Prostate gland (tissue), 2 donors: ENCODE results near the gene ZNF443.
A peak's percentile ranks its signal among the peaks of the same experiment; 100 is the strongest.

Experiments used
- CTCF ChIP-seq, 4 experiments: fragments of 200-600 bp in 2 of 4; fragments of 450-650 bp in 2 of 4; sonication (generic) in 2 of 4; IDR thresholded peaks; 1 replicate in 3 of 4; 2 replicates in 1 of 4; pipeline ENCODE4 v1.5.1; 2016 to 2019; ENCODE audit warnings: antibody characterized with exemption in 4 of 4, mild to moderate bottlenecking in 2 of 4, moderate library complexity in 2 of 4
- POLR2A ChIP-seq: fragments of 450-650 bp; IDR thresholded peaks from one replicate; pipeline ENCODE4 v1.6.1; 2016; ENCODE audit warnings: antibody characterized with exemption, mild to moderate bottlenecking
- POLR2AphosphoS5 ChIP-seq: sonication (generic); formaldehyde crosslinking; IDR thresholded peaks from one replicate; pipeline ENCODE4 v1.6.1; 2017; ENCODE audit warnings: antibody characterized with exemption

- TF ChIP-seq CTCF (IDR thresholded peaks at IDR 0.05) (no peak), POLR2A (no peak), POLR2AphosphoS5 (peak; percentile 24)
Measured at GRCh38 chr19:12478234-12478941, 37.6 kb upstream of the ZNF443 start.
